Fibroblast of the aortic adventitia (primary cell): Measurements from ENCODE around the gene PAPPA. TPM values are rescaled to one million over a fixed set of nuclear protein-coding genes. Genes with fewer than 3 reads are reported as not detected.
A peak's percentile ranks its signal among the peaks of the same experiment; 100 is the strongest.

Experiments used
- DNase-seq: peaks from one replicate; pipeline ENCODE4 v3.0.0-alpha.2; 2010; ENCODE audit warnings: low read depth
- H3K4me3 ChIP-seq: 2 replicates; pipeline ENCODE4 v1.5.1; 2011; ENCODE audit warnings: low read depth, mild to moderate bottlenecking, control low read depth, low read length, moderate library complexity
- CTCF ChIP-seq: IDR thresholded peaks from 2 replicates; pipeline ENCODE4 v1.5.1; 2011; ENCODE audit warnings: mild to moderate bottlenecking, low read length, control low read depth, inconsistent platforms; ENCODE audit not compliant: insufficient read depth
- total RNA-seq: library from RNA; depleted of rRNA; stranded (reverse); fragments of >200 nt; gene quantifications from 2 replicates; pipeline ENCODE4 v1.2.3, GENCODE V29; 2012; ENCODE audit warnings: low replicate concordance

The PAPPA gene
- total RNA-seq, 1 donor: 80.5 TPM

GRCh38 chr9:116276651-116277121, 123.1 kb downstream of the PAPPA start:
- H3K4me3 ChIP-seq: no peak overlapping the region
- no peak for DNase-seq
- TF ChIP-seq CTCF: no peak

- no peak overlapping the region for H3K4me3 ChIP-seq
- no peak for TF ChIP-seq CTCF
- peak; percentile 25 for DNase-seq
Observed at GRCh38 chr9:116278326-116278725, 124.7 kb downstream of the PAPPA start.

GRCh38 chr9:116279230-116279629, 125.6 kb downstream of the PAPPA start:
- TF ChIP-seq CTCF: no peak
- no peak overlapping the region for H3K4me3 ChIP-seq
- DNase-seq: no peak

- no peak for DNase-seq
- no peak for TF ChIP-seq CTCF
- no peak overlapping the region for H3K4me3 ChIP-seq
Observed at GRCh38 chr9:116280529-116280928, 126.9 kb downstream of the PAPPA start.

GRCh38 chr9:116282597-116282996, 129.0 kb downstream of the PAPPA start:
- H3K4me3 ChIP-seq: no peak overlapping the region
- TF ChIP-seq CTCF: no peak
- no peak for DNase-seq

- H3K4me3 ChIP-seq: no peak overlapping the region
- no peak for TF ChIP-seq CTCF
- DNase-seq: no peak
Observed at GRCh38 chr9:116284518-116284917, 130.9 kb downstream of the PAPPA start.

GRCh38 chr9:116285320-116285719, 131.7 kb downstream of the PAPPA start:
- DNase-seq: no peak
- no peak overlapping the region for H3K4me3 ChIP-seq
- peak; percentile 5 for TF ChIP-seq CTCF
